Gastroesophageal sphincter (tissue), 4 donors: ENCODE data around the gene SGCD. TPM values are rescaled to one million over a fixed set of nuclear protein-coding genes. Genes with fewer than 3 reads are reported as not detected.

Experiments used
- ATAC-seq: fragments of 150-250 bp; one replicate; pipeline ENCODE4 v1.9.1; 2016; ENCODE audit warnings: mild to moderate bottlenecking, moderate library complexity
- H3K27ac ChIP-seq, 4 donors: fragments of 200-600 bp; sonication (generic) in 3 of 4; 1 replicate in 3 of 4; 2 replicates in 1 of 4; pipeline ENCODE4 v1.5.1; 2016 to 2019
- H3K27me3 ChIP-seq: fragments of 200-600 bp; sonication (generic); one replicate; pipeline ENCODE4 v1.5.1; 2019
- H3K36me3 ChIP-seq, 2 donors: fragments of 200-600 bp; sonication (generic); one replicate each; pipeline ENCODE4 v1.5.1; 2019; ENCODE audit warnings: control low read depth in 1 of 2
- H3K4me1 ChIP-seq, 3 donors: fragments of 200-600 bp; sonication (generic); 1 replicate in 2 of 3; 2 replicates in 1 of 3; pipeline ENCODE4 v1.5.1; 2016 to 2019; ENCODE audit warnings: control low read depth in 2 of 3
- H3K4me3 ChIP-seq, 2 donors: fragments of 200-600 bp; sonication (generic); one replicate each; pipeline ENCODE4 v1.5.1; 2019; ENCODE audit warnings: mild to moderate bottlenecking in 1 of 2, moderate library complexity in 1 of 2
- H3K9me3 ChIP-seq, 3 donors: fragments of 200-600 bp; sonication (generic); one replicate each; pipeline ENCODE4 v1.5.1; 2017 to 2019; ENCODE audit warnings: control low read depth in 2 of 3
- CTCF ChIP-seq, 4 experiments: fragments of 200-600 bp in 2 of 4; fragments of 450-650 bp in 2 of 4; sonication (generic) in 1 of 4; IDR thresholded peaks; one replicate each; pipeline ENCODE4 v1.5.1; 2017 to 2019; ENCODE audit warnings: antibody characterized with exemption in 4 of 4, mild to moderate bottlenecking in 2 of 4, moderate library complexity in 2 of 4
- EP300 ChIP-seq: sonication (generic); formaldehyde crosslinking; IDR thresholded peaks from one replicate; pipeline ENCODE4 v1.6.1; 2017; ENCODE audit warnings: antibody characterized with exemption, mild to moderate bottlenecking
- POLR2A ChIP-seq, 2 donors: fragments of 450-650 bp; IDR thresholded peaks; one replicate each; pipeline ENCODE4 v1.6.1; 2017; ENCODE audit warnings: antibody characterized with exemption in 2 of 2, mild to moderate bottlenecking in 2 of 2, moderate library complexity in 1 of 2
- POLR2AphosphoS5 ChIP-seq: sonication (generic); formaldehyde crosslinking; IDR thresholded peaks from one replicate; pipeline ENCODE4 v1.6.1; 2017; ENCODE audit warnings: antibody characterized with exemption
- WGBS, 2 donors: methylation state at CpG; one replicate each; pipeline ENCODE4 v1.1.5; 2018; ENCODE audit warnings: low coverage in 1 of 2; 5-methylcytosine and 5-hydroxymethylcytosine counted together
- small RNA-seq, 4 donors: library from RNA; depleted of rRNA; stranded (forward); fragments of <200 nt; gene quantifications; one replicate each; pipeline ENCODE3, GENCODE V24; 2016
- total RNA-seq, 4 donors: library from RNA; depleted of rRNA; stranded (reverse); fragments of >200 nt; gene quantifications; one replicate each; pipeline ENCODE4 v1.1.0, GENCODE V29; 2016

Gene SGCD
- total RNA-seq, 4 donors from 2014 or later, result 8.8 to 61.3 (median 33.7) TPM

DNA sequence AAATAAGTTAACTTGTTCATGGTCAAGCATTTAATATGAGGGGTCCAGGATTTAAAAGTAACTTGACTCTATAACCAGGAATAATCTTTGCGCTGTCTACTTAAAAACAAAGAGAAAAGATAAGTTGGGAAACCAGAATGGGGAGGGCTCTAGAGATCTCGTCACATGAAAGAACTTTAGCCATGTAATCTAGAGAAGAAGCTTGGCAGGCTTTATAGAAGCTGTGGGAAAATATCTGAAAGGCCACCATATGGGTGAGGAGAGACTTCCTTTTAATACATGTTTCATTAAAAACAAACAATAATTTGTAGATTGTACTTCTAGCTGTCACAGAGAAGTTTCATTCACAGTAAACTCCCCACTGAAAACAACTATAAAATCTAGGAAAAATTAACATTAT is 476.4 kb downstream of the SGCD start:
- Histone ChIP-seq H3K9me3 (peaks cover 0 to 9% (median 0%) of the 10 kb centered on the region in 3 donors), H3K27ac (no peak overlapping the region), H3K27me3 (no peaks in the 10 kb centered on the region), H3K4me3 (no peak overlapping the region), H3K36me3 (no peaks in the 10 kb centered on the region), H3K4me1 (no peaks in the 10 kb centered on the region)
- WGBS, 2 donors, result 71 to 72% methylated on average over 2 of the region's 2 CpGs
- no peak for ATAC-seq
- no peak for TF ChIP-seq POLR2A (IDR thresholded peaks at IDR 0.05)
- no peak for TF ChIP-seq EP300
- TF ChIP-seq POLR2AphosphoS5, result no peak
- no peak for TF ChIP-seq CTCF (IDR thresholded peaks at IDR 0.05)

DNA sequence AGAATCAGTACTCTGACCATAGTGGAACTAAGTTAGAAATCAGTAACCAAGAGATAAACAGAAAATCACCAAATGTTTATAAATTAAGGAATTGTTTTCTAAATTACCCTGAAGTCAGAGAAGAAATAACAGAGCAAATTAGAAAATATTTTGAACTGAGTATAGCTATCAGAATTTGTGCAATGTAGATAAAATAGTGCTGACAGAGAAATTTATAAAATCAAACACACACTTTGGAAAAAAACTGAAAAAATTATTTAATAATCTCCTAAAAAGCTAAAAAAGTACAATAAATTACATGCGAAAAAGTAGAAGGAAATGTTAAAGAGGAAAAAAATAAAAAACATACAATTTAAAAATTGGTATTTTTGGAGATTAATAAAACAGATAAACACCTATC is 486.0 kb downstream of the SGCD start:
- 88 to 93% methylated on average over 1 of the region's 1 CpG for WGBS, 2 donors
- Histone ChIP-seq H3K4me3 (no peak overlapping the region), H3K27ac (no peak overlapping the region), H3K4me1 (no peaks in the 10 kb centered on the region), H3K9me3 (no peaks in the 10 kb centered on the region), H3K36me3 (no peaks in the 10 kb centered on the region), H3K27me3 (no peaks in the 10 kb centered on the region)
- TF ChIP-seq POLR2A (IDR thresholded peaks at IDR 0.05), result no peak
- no peak for TF ChIP-seq CTCF (IDR thresholded peaks at IDR 0.05)
- TF ChIP-seq EP300, result no peak
- TF ChIP-seq POLR2AphosphoS5, result no peak
- no peak for ATAC-seq

- no peak for ATAC-seq
- TF ChIP-seq POLR2A (IDR thresholded peaks at IDR 0.05) (no peak), CTCF (IDR thresholded peaks at IDR 0.05) (peak; percentile 25 to 55 (median 33)), EP300 (no peak)
- Histone ChIP-seq H3K4me3 (no peak overlapping the region), H3K27ac (no peak overlapping the region), H3K36me3 (no peaks in the 10 kb centered on the region), H3K4me1 (no peaks in the 10 kb centered on the region), H3K27me3 (no peaks in the 10 kb centered on the region), H3K9me3 (no peaks in the 10 kb centered on the region)
- WGBS, 2 donors, result 85 to 88% methylated on average over 6 of the region's 6 CpGs
These were observed 489.1 kb downstream of the SGCD start for GRCh38 chr5:156815988-156816599.

Small RNA genes within 50 kb of the gene (small RNA-seq; reads per million reads assigned to genes)
- 0 reads per million in 4 donors for gene AC027308.1
- 0 reads per million in 4 donors for gene RNU6-556P
